H1 (cell line): Measurements from ENCODE around the gene CNTN5. TPM values are rescaled to one million over a fixed set of nuclear protein-coding genes. Genes with fewer than 3 reads are reported as not detected.

ENCODE experiments used
- CTCF ChIA-PET: fragments of 300-600 bp; sonication (Branson Sonifier 250); formaldehyde crosslinking; loops from one replicate; lab custom pipeline; 2021; ENCODE audit not compliant: partially characterized antibody; lab: Charles Lee
- POLR2A ChIA-PET: fragments of 300-600 bp; sonication (Branson Sonifier 250); formaldehyde crosslinking; loops from one replicate; lab custom pipeline; 2021; ENCODE audit warnings: inconsistent platforms; ENCODE audit not compliant: partially characterized antibody; lab: Charles Lee
- DNase-seq, 2 experiments: peaks; one replicate each; pipeline versions ENCODE4 v3.0.0 to v3.0.0-alpha.2; 2010 to 2022; ENCODE audit warnings: low spot score in 2 of 2, low read depth in 1 of 2, mixed read lengths in 1 of 2
- FAIRE-seq: peaks from 2 replicates; lab custom pipeline; 2011; peaks lifted over from hg19 to GRCh38; lab: Jason Lieb, UNC
- H2AFZ ChIP-seq: 2 replicates; pipeline ENCODE4 v1.8.1; 2012; ENCODE audit warnings: low read length, inconsistent platforms
- H2AK5ac ChIP-seq: 2 replicates; pipeline ENCODE4 v1.6.1; 2013; ENCODE audit warnings: low read depth, low read length
- H2BK120ac ChIP-seq: replicated peaks from 2 replicates; pipeline ENCODE3; 2013; ENCODE audit warnings: low read depth, low read length, inconsistent platforms
- H2BK12ac ChIP-seq: 2 replicates; pipeline ENCODE4 v1.6.1; 2013; ENCODE audit warnings: low read depth, low read length
- H2BK15ac ChIP-seq: 2 replicates; pipeline ENCODE4 v1.6.1; 2013; ENCODE audit warnings: low read length
- H2BK20ac ChIP-seq: 2 replicates; pipeline ENCODE4 v1.6.1; 2013; ENCODE audit warnings: low read length
- H2BK5ac ChIP-seq: 2 replicates; pipeline ENCODE4 v1.6.1; 2013; ENCODE audit warnings: low read depth, low read length
- H3K14ac ChIP-seq: 2 replicates; pipeline ENCODE4 v1.6.1; 2013; ENCODE audit warnings: inconsistent platforms; ENCODE audit not compliant: insufficient read length
- H3K18ac ChIP-seq: 2 replicates; pipeline ENCODE4 v1.6.1; 2013; ENCODE audit warnings: low read length; ENCODE audit errors: extremely low read depth
- H3K23ac ChIP-seq: 2 replicates; pipeline ENCODE4 v1.6.1; 2013; ENCODE audit warnings: inconsistent platforms; ENCODE audit not compliant: insufficient read length
- H3K23me2 ChIP-seq: 2 replicates; pipeline ENCODE4 v1.6.1; 2013; ENCODE audit warnings: low read depth, low read length
- H3K27ac ChIP-seq: 2 replicates; pipeline ENCODE4 v1.6.1; 2011; ENCODE audit warnings: low read depth, low read length, inconsistent platforms
- H3K27me3 ChIP-seq, 4 experiments: replicated peaks in 1 of 4; 1 replicate in 1 of 4; 2 replicates in 3 of 4; pipeline versions ENCODE4 v1.6.1 to v1.8.1; 2011 to 2013; ENCODE audit warnings: low read length in 3 of 4, mild to moderate bottlenecking in 3 of 4, inconsistent platforms in 2 of 4, mixed read lengths in 2 of 4, moderate library complexity in 1 of 4; ENCODE audit not compliant: control insufficient read depth in 3 of 4, insufficient read depth in 3 of 4; ENCODE audit errors: extremely low read depth in 1 of 4
- H3K36me3 ChIP-seq, 4 experiments: 2 replicates each; pipeline versions ENCODE4 v1.6.1 to v1.8.1; 2011 to 2013; ENCODE audit warnings: mild to moderate bottlenecking in 4 of 4, low read length in 3 of 4, moderate library complexity in 2 of 4, control low read depth in 1 of 4, inconsistent platforms in 1 of 4; ENCODE audit not compliant: insufficient read depth in 4 of 4, control insufficient read depth in 2 of 4
- H3K4ac ChIP-seq: replicated peaks from 2 replicates; pipeline ENCODE3; 2013; ENCODE audit warnings: low read length, low read depth, mixed read lengths, inconsistent platforms; ENCODE audit not compliant: insufficient read length
- H3K4me1 ChIP-seq, 4 experiments: replicated peaks in 1 of 4; 1 replicate in 1 of 4; 2 replicates in 3 of 4; pipeline versions ENCODE4 v1.6.1 to v1.8.1; 2011 to 2013; ENCODE audit warnings: low read length in 3 of 4, inconsistent platforms in 2 of 4, mixed read lengths in 1 of 4; ENCODE audit not compliant: insufficient read depth in 4 of 4, control insufficient read depth in 3 of 4
- H3K4me2 ChIP-seq, 2 experiments: 2 replicates each; pipeline versions ENCODE4 v1.6.1 to v1.8.1; 2011 to 2013; ENCODE audit warnings: low read depth in 2 of 2, low read length in 2 of 2, control low read depth in 1 of 2, inconsistent platforms in 1 of 2, mild to moderate bottlenecking in 1 of 2; ENCODE audit not compliant: insufficient read depth in 1 of 2
- H3K4me3 ChIP-seq, 4 experiments: fragments of 200-600, 300-600 bp in 1 of 4; sonication (generic), shearing (Covaris generic), sonication (Bioruptor Twin) in 1 of 4; 2 replicates each; pipeline versions ENCODE4 v1.5.1 to v1.8.1; 2011 to 2016; ENCODE audit warnings: low read length in 4 of 4, low read depth in 3 of 4, control low read depth in 2 of 4, inconsistent platforms in 2 of 4, mild to moderate bottlenecking in 2 of 4, mixed read lengths in 1 of 4, moderate library complexity in 1 of 4; ENCODE audit not compliant: insufficient read depth in 2 of 4; ENCODE audit errors: extremely low read depth in 1 of 4
- H3K56ac ChIP-seq: replicated peaks from 2 replicates; pipeline ENCODE3; 2013; ENCODE audit warnings: low read depth, mild to moderate bottlenecking, mixed read lengths, low read length, inconsistent platforms; ENCODE audit not compliant: insufficient read length
- H3K79me1 ChIP-seq: 2 replicates; pipeline ENCODE4 v1.6.1; 2013; ENCODE audit warnings: low read depth, low read length, control low read depth
- H3K79me2 ChIP-seq, 2 experiments: 2 replicates each; pipeline versions ENCODE4 v1.6.1 to v1.8.1; 2012 to 2013; ENCODE audit warnings: low read length in 2 of 2, mild to moderate bottlenecking in 2 of 2, inconsistent platforms in 1 of 2; ENCODE audit not compliant: insufficient read depth in 2 of 2, control insufficient read depth in 1 of 2
- H3K9ac ChIP-seq, 4 experiments: replicated peaks in 1 of 4; 1 replicate in 1 of 4; 2 replicates in 3 of 4; pipeline versions ENCODE4 v1.6.1 to v1.8.1; 2011 to 2013; ENCODE audit warnings: low read depth in 3 of 4, low read length in 3 of 4, control low read depth in 2 of 4, mild to moderate bottlenecking in 2 of 4, moderate library complexity in 2 of 4, inconsistent platforms in 1 of 4; ENCODE audit errors: extremely low read depth in 1 of 4
- H3K9me3 ChIP-seq, 2 experiments: 2 replicates each; pipeline versions ENCODE4 v1.6.1 to v1.8.1; 2012 to 2013; ENCODE audit warnings: mild to moderate bottlenecking in 2 of 2, moderate library complexity in 2 of 2, control low read depth in 1 of 2, inconsistent platforms in 1 of 2, low read depth in 1 of 2, low read length in 1 of 2, mixed read lengths in 1 of 2; ENCODE audit not compliant: insufficient read depth in 2 of 2
- H4K20me1 ChIP-seq, 2 experiments: replicated peaks in 1 of 2; 2 replicates each; pipeline versions ENCODE3 to v1.8.1; 2011 to 2013; ENCODE audit warnings: inconsistent platforms in 2 of 2, low read length in 2 of 2, mild to moderate bottlenecking in 1 of 2; ENCODE audit not compliant: insufficient read depth in 2 of 2, control insufficient read depth in 1 of 2
- H4K5ac ChIP-seq: 2 replicates; pipeline ENCODE4 v1.6.1; 2013; ENCODE audit warnings: low read length, low read depth, mixed read lengths, inconsistent platforms; ENCODE audit not compliant: insufficient read length
- H4K8ac ChIP-seq: 2 replicates; pipeline ENCODE4 v1.8.0; 2013; ENCODE audit warnings: mild to moderate bottlenecking, moderate library complexity, low read length, inconsistent platforms; ENCODE audit not compliant: insufficient read depth; ENCODE audit errors: extremely low read depth
- H4K91ac ChIP-seq: replicated peaks from 2 replicates; pipeline ENCODE3; 2013; ENCODE audit warnings: low read length, mixed read lengths, inconsistent platforms; ENCODE audit not compliant: insufficient read length
- TAF1 ChIP-seq: IDR thresholded peaks from 2 replicates; pipeline ENCODE4 v1.6.1; 2011; ENCODE audit warnings: mild to moderate bottlenecking, low read depth, low read length
- WGBS, 2 experiments: shearing (Covaris generic) in 1 of 2; methylation state at CpG; one replicate each; pipeline versions ENCODE4 v1.1.6 to v1.1.7; 2013 to 2015; ENCODE audit warnings: low lambda C conversion rate in 2 of 2, mixed read lengths in 2 of 2, inconsistent platforms in 1 of 2, low coverage in 1 of 2, missing lambda C conversion rate in 1 of 2; ENCODE audit not compliant: insufficient replicate concordance in 2 of 2, insufficient coverage in 1 of 2, insufficient read length in 1 of 2; ENCODE audit errors: extremely low coverage in 1 of 2, missing lambda C conversion rate in 1 of 2; 5-methylcytosine and 5-hydroxymethylcytosine counted together
- polyA plus RNA-seq, 7 experiments: library from polyadenylated mRNA; depleted of rRNA in 3 of 7; stranded (reverse) in 5 of 7; unstranded in 2 of 7; fragments of >200 nt in 5 of 7; fragments of 200-250 nt in 2 of 7; gene quantifications; 1 replicate in 5 of 7; 2 replicates in 1 of 7; 4 replicates in 1 of 7; pipeline versions ENCODE4 v1.2.1 to v1.2.3, GENCODE V29; 2011 to 2013; ENCODE audit warnings: missing spikeins in 2 of 7, mixed read lengths in 2 of 7
- total RNA-seq: library from RNA; stranded (reverse); fragmentation: NEBNext Ultra II Directional; extraction: Animal tissue kit (Norgen Biotek cat#: 25700); gene quantifications from 2 replicates; pipeline ENCODE4 v1.2.1, GENCODE V29; 2021

The CNTN5 gene
- total and polyA plus RNA-seq, 2 of the 8 experiments (the other 6 are each of a cell fraction or from before 2014, with no cell fraction given) = not detected

DNA sequence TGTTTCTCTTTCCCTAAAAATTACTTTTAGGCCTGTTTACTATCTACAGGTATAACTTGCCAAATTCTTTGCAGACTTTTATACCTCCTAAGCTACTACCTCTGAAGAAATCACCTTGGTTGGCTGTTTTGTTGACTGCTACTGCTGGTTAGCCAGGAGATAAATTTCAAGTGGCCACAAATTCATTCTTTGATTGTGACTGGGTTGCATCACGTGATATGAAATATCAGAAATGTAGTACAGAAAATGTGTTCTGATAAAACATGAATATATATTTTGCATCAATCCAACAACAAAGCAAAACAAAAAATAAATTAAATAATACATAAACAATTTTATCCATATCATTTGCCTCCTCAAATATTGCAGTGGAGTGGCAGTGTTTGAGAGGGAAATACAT is 291.1 kb downstream of the CNTN5 start:
- Histone ChIP-seq H3K4me1 (no peaks in the 10 kb centered on the region), H3K18ac (no peak overlapping the region), H3K14ac (no peak overlapping the region), H2BK15ac (no peak overlapping the region), H3K27ac (no peak overlapping the region), H4K20me1 (no peaks in the 10 kb centered on the region), H2BK20ac (no peak overlapping the region), H3K79me2 (no peaks in the 10 kb centered on the region), H3K9me3 (no peaks in the 10 kb centered on the region), H3K4me2 (no peak overlapping the region), H4K8ac (no peak overlapping the region), H4K91ac (no peak overlapping the region), H3K56ac (no peak overlapping the region), H4K5ac (no peak overlapping the region), H2BK12ac (no peak overlapping the region), H3K79me1 (no peaks in the 10 kb centered on the region), H3K23me2 (no peaks in the 10 kb centered on the region), H2BK5ac (no peak overlapping the region), H2BK120ac (no peak overlapping the region), H3K4ac (no peak overlapping the region), H3K9ac (no peak overlapping the region), H3K4me3 (no peak overlapping the region), H2AK5ac (no peak overlapping the region), H2AFZ (no peak overlapping the region), H3K23ac (no peak overlapping the region), H3K36me3 (no peaks in the 10 kb centered on the region), H3K27me3 (no peaks in the 10 kb centered on the region)
- DNase-seq = no peak
- WGBS, 2 experiments = 94% methylated on average over 1 of the region's 1 CpG; no CpG with 5 or more reads in 1 of the 2 experiments
- no peak for FAIRE-seq
- CTCF ChIA-PET = no interaction called here
- POLR2A ChIA-PET = no interaction called here
- no peak for TF ChIP-seq TAF1
